ENCODE results near the gene MAGEA3. TPM values are rescaled to one million over a fixed set of nuclear protein-coding genes. Genes with fewer than 3 reads are reported as not detected.

The MAGEA3 gene
- total RNA-seq, 2 donors from 2014 or later: not detected

DNA sequence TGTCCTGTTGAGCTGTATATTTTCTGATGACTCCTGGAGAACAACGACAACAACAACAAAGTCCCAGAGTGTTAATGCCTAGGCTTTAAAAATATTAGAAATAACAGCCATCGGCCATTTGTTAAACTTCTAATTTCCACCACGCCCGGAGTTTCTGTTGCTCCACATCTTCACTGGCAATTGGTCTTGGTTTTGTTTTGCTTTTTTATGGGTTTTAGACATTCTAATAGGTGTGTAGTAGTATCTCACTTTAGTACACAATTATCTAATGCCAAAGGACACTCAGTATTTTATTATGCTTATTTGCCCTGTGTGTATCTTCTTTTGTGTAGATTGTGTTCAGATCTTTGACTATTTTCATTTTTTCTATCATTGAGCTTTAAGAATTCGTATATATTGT, 40.0 kb downstream of the MAGEA3 start:
- H3K9me3 ChIP-seq: no peaks in the 10 kb centered on the region
- no peaks in the 10 kb centered on the region for H3K27me3 ChIP-seq
- no peak overlapping the region for H3K27ac ChIP-seq
- H3K4me1 ChIP-seq: no peaks in the 10 kb centered on the region
- TF ChIP-seq, protein P1, sequence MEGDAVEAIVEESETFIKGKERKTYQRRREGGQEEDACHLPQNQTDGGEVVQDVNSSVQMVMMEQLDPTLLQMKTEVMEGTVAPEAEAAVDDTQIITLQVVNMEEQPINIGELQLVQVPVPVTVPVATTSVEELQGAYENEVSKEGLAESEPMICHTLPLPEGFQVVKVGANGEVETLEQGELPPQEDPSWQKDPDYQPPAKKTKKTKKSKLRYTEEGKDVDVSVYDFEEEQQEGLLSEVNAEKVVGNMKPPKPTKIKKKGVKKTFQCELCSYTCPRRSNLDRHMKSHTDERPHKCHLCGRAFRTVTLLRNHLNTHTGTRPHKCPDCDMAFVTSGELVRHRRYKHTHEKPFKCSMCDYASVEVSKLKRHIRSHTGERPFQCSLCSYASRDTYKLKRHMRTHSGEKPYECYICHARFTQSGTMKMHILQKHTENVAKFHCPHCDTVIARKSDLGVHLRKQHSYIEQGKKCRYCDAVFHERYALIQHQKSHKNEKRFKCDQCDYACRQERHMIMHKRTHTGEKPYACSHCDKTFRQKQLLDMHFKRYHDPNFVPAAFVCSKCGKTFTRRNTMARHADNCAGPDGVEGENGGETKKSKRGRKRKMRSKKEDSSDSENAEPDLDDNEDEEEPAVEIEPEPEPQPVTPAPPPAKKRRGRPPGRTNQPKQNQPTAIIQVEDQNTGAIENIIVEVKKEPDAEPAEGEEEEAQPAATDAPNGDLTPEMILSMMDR (IDR thresholded peaks at IDR 0.05): no peak
- DNase-seq (ENCODE audit: low spot score): no peak
- no peaks in the 10 kb centered on the region for H3K36me3 ChIP-seq
- no peak overlapping the region for H3K4me3 ChIP-seq

Other genes starting within 250 kb of the MAGEA3 start
- gene GABRA3, start 247.5 kb upstream of the MAGEA3 start, total RNA-seq: not detected
- gene GABRQ, start 60.9 kb upstream of the MAGEA3 start, total RNA-seq: under 1 TPM in 1 of 2 donors, not detected in 1; 0.04 TPM
- gene CSAG2, start 10.5 kb downstream of the MAGEA3 start, total RNA-seq: not detected
- gene MAGEA2B, start 15.8 kb downstream of the MAGEA3 start, total RNA-seq: not detected
- gene CSAG1, start 34.9 kb downstream of the MAGEA3 start, total RNA-seq: not detected
- not detected for gene MAGEA12, start 35.0 kb downstream of the MAGEA3 start, total RNA-seq
- not detected for gene MAGEA2, start 55.0 kb downstream of the MAGEA3 start, total RNA-seq
- not detected for gene CSAG3, start 60.4 kb downstream of the MAGEA3 start, total RNA-seq
- not detected for gene MAGEA6, start 70.9 kb downstream of the MAGEA3 start, total RNA-seq
- gene CETN2, start 132.0 kb downstream of the MAGEA3 start, total RNA-seq: 10 to 100 TPM; 23.3 to 23.5 TPM
- gene NSDHL, start 132.3 kb downstream of the MAGEA3 start, total RNA-seq: 10 to 100 TPM; 14.1 to 28.1 TPM
- gene ZNF185, start 199.3 kb downstream of the MAGEA3 start, total RNA-seq: 1 to 10 TPM; 1.3 to 2.0 TPM